HepG2 (cell line): Measurements from ENCODE around the gene CLDN10.

Experiments
- ARNT ChIP-seq: fragments of 450-650 bp; IDR thresholded peaks from 2 replicates; pipeline ENCODE4 v1.6.1; 2017
- BHLHE40 ChIP-seq: IDR thresholded peaks from 2 replicates; pipeline ENCODE4 v1.6.1; 2011; ENCODE audit warnings: low read length, improper control_type of control experiment
- EP300 ChIP-seq, 3 experiments: sonication (generic) in 1 of 3; formaldehyde crosslinking in 1 of 3; IDR thresholded peaks; 2 replicates each; pipeline versions ENCODE4 v1.5.1 to v1.6.1; 2011 to 2020; ENCODE audit warnings: low read depth in 2 of 3, low read length in 2 of 3, borderline replicate concordance in 1 of 3, improper control_type of control experiment in 1 of 3, mild to moderate bottlenecking in 1 of 3, missing genetic modification reagents in 1 of 3, moderate library complexity in 1 of 3
- MAFF ChIP-seq: IDR thresholded peaks from 2 replicates; pipeline ENCODE4 v1.6.1; 2011; ENCODE audit warnings: low read depth, low read length, improper control_type of control experiment
- NR2C2 ChIP-seq: sonication (generic); formaldehyde crosslinking; IDR thresholded peaks from 2 replicates; pipeline ENCODE4 v1.4.0; 2020; ENCODE audit warnings: missing genetic modification reagents, mild to moderate bottlenecking, moderate library complexity, borderline replicate concordance
- POLR2A ChIP-seq, 2 experiments: IDR thresholded peaks; 2 replicates each; pipeline ENCODE4 v1.6.1; 2011; ENCODE audit warnings: low read depth in 2 of 2, low read length in 2 of 2, mild to moderate bottlenecking in 1 of 2, moderate library complexity in 1 of 2; ENCODE audit not compliant: insufficient read depth in 1 of 2
- RFX5 ChIP-seq: IDR thresholded peaks from 2 replicates; pipeline ENCODE4 v1.6.1; 2011; ENCODE audit warnings: low read depth, low read length, improper control_type of control experiment
- ZNF138 ChIP-seq: sonication (generic); formaldehyde crosslinking; IDR thresholded peaks from 2 replicates; pipeline ENCODE4 v1.5.0; 2020; ENCODE audit warnings: mild to moderate bottlenecking, low read depth, missing genetic modification reagents
- ZNF230 ChIP-seq: sonication (generic); formaldehyde crosslinking; IDR thresholded peaks from 2 replicates; pipeline ENCODE4 v1.4.0; 2020; ENCODE audit warnings: mild to moderate bottlenecking, missing genetic modification reagents
- TF ChIP-seq, protein P1 (sequence below): sonication (generic); formaldehyde crosslinking; IDR thresholded peaks from 2 replicates; pipeline ENCODE4 v1.5.0; 2020; ENCODE audit warnings: mild to moderate bottlenecking, missing genetic modification reagents, moderate library complexity

DNA sequence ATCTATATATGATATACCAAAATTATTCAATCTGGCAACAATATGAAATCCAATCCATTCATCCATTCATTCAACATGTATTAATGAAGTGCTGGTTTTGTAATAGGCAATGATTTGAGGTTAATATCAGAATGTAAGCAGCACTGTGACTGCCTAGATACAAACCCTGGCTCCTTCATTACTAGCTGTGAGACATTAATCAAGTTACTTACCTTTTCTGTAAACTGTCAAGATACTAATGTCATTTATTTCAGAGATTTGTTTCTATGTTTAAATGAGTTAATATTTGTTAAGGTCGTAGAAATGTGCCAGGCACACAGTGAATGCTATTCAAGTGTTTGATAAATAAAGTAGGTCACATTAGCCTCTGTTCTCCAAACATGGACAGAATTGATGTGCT, 40.9 kb downstream of the CLDN10 start:
- TF ChIP-seq MAFF (no peak), BHLHE40 (no peak), POLR2A (IDR thresholded peaks at IDR 0.05; ENCODE audit: insufficient read depth in 1 of 2, low read depth in 2 of 2, low read length in 2 of 2) (no peak), ZNF230 (CRISPR knock-in tag) (no peak), ZNF138 (CRISPR knock-in tag) (no peak), RFX5 (no peak), NR2C2 (no peak), EP300 (IDR thresholded peaks at IDR 0.05; ENCODE audit: low read depth in 2 of 2, low read length in 2 of 2) (no peak), EP300 (CRISPR knock-in tag; IDR thresholded peaks at IDR 0.05; ENCODE audit: borderline replicate concordance) (no peak), ARNT (no peak)
- TF ChIP-seq, protein P1, sequence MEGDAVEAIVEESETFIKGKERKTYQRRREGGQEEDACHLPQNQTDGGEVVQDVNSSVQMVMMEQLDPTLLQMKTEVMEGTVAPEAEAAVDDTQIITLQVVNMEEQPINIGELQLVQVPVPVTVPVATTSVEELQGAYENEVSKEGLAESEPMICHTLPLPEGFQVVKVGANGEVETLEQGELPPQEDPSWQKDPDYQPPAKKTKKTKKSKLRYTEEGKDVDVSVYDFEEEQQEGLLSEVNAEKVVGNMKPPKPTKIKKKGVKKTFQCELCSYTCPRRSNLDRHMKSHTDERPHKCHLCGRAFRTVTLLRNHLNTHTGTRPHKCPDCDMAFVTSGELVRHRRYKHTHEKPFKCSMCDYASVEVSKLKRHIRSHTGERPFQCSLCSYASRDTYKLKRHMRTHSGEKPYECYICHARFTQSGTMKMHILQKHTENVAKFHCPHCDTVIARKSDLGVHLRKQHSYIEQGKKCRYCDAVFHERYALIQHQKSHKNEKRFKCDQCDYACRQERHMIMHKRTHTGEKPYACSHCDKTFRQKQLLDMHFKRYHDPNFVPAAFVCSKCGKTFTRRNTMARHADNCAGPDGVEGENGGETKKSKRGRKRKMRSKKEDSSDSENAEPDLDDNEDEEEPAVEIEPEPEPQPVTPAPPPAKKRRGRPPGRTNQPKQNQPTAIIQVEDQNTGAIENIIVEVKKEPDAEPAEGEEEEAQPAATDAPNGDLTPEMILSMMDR (CRISPR knock-in tag): no peak
